GM19324 (cell line): ENCODE measurements around the gene SRPK2.
"Not testable (repeated sequence)": the region's sequence is repeated elsewhere in the genome, so short reads cannot be mapped to it uniquely, and the experiment has no call there.

ENCODE experiments used
- ATAC-seq: cut with Tn5 transposase; IDR thresholded peaks from one replicate; pipeline ENCODE4 v1.9.1; 2021; ENCODE audit warnings: mild to moderate bottlenecking, moderate library complexity; ENCODE audit not compliant: unreplicated experiment, low FRiP score

The SRPK2 gene

GRCh38 chr7:105345003-105345402 lies 43.7 kb downstream of the SRPK2 start:
- no peak for ATAC-seq

GRCh38 chr7:105339404-105340323 lies 49.1 kb downstream of the SRPK2 start:
- ATAC-seq: no peak

- ATAC-seq: no peak
Measured at GRCh38 chr7:105337529-105337928, 51.2 kb downstream of the SRPK2 start.

GRCh38 chr7:105336009-105336408 lies 52.7 kb downstream of the SRPK2 start:
- ATAC-seq: no peak

- ATAC-seq: not testable (repeated sequence)
Measured at GRCh38 chr7:105332661-105333060, 56.1 kb downstream of the SRPK2 start.

GRCh38 chr7:105330526-105330925 lies 58.2 kb downstream of the SRPK2 start:
- ATAC-seq: no peak

GRCh38 chr7:105327201-105327600 lies 61.5 kb downstream of the SRPK2 start:
- ATAC-seq: no peak

GRCh38 chr7:105325216-105325904 lies 63.4 kb downstream of the SRPK2 start:
- no peak for ATAC-seq

GRCh38 chr7:105324606-105325005 lies 64.1 kb downstream of the SRPK2 start:
- not testable (repeated sequence) for ATAC-seq

- no peak for ATAC-seq
Measured at GRCh38 chr7:105323366-105323765, 65.4 kb downstream of the SRPK2 start.

- no peak for ATAC-seq
Measured at GRCh38 chr7:105322655-105323277, 66.0 kb downstream of the SRPK2 start.

- no peak for ATAC-seq
Measured at GRCh38 chr7:105321754-105322455, 66.8 kb downstream of the SRPK2 start.

- no peak for ATAC-seq
Measured at GRCh38 chr7:105320896-105321295, 67.8 kb downstream of the SRPK2 start.

- no peak for ATAC-seq
Measured at GRCh38 chr7:105319578-105319977, 69.1 kb downstream of the SRPK2 start.

GRCh38 chr7:105316578-105317344 lies 72.0 kb downstream of the SRPK2 start:
- no peak for ATAC-seq

- no peak for ATAC-seq
Measured at GRCh38 chr7:105315357-105315756, 73.4 kb downstream of the SRPK2 start.

- ATAC-seq: no peak
Measured at GRCh38 chr7:105309235-105310169, 79.2 kb downstream of the SRPK2 start.

GRCh38 chr7:105307163-105307672 lies 81.5 kb downstream of the SRPK2 start:
- ATAC-seq: no peak
